OCI-LY1 (cell line): ENCODE measurements around the gene EMP3.

Experiments
- EZH2 ChIP-seq: fragments of 200-600 bp; sonication (generic), shearing (Covaris generic); IDR thresholded peaks from 2 replicates; pipeline ENCODE4 v1.8.0; 2017; ENCODE audit warnings: borderline replicate concordance, mixed run types, mild to moderate bottlenecking, antibody characterized with exemption, low read length, moderate library complexity, mixed read lengths
- TF ChIP-seq, protein P1 (sequence below): fragments of 200-600 bp; sonication (generic), shearing (Covaris generic); IDR thresholded peaks from 2 replicates; pipeline ENCODE4 v1.5.1; 2017; ENCODE audit warnings: mild to moderate bottlenecking, antibody characterized with exemption, low read length, moderate library complexity, mixed read lengths

DNA sequence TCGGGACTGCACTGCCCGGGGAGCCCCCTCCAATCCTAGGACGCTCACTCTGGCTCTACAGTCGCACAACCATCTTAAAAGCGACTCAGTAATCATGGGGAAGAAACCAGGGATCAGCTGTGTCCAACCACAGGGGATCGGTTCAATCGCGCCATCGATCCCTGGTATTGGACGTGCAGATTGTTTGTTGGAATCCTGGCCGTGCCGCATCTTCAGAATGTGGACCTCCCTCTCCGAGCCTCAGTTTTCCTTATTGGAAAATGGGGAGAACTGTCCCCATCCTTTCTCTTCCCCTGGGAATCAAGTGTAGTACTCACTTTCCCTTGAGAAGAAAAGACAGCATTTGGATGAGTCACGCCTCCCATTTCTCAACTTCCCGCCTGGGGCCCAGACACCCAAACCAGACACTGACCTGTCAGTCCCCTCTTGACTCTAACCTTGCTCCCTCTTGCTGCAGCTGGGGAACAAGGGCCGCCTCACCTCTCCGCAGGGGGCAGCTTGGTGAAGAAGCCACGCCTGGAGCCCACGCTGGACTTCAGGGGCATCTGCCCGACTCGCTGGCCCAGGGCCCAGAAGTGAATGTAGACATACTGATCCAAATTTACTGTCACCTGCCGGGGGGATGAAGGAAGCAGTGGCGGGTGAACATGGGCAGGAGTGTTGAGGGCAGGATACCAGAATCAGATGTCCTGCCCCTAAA lies 17.6 kb downstream of the EMP3 start:
- TF ChIP-seq, protein P1, sequence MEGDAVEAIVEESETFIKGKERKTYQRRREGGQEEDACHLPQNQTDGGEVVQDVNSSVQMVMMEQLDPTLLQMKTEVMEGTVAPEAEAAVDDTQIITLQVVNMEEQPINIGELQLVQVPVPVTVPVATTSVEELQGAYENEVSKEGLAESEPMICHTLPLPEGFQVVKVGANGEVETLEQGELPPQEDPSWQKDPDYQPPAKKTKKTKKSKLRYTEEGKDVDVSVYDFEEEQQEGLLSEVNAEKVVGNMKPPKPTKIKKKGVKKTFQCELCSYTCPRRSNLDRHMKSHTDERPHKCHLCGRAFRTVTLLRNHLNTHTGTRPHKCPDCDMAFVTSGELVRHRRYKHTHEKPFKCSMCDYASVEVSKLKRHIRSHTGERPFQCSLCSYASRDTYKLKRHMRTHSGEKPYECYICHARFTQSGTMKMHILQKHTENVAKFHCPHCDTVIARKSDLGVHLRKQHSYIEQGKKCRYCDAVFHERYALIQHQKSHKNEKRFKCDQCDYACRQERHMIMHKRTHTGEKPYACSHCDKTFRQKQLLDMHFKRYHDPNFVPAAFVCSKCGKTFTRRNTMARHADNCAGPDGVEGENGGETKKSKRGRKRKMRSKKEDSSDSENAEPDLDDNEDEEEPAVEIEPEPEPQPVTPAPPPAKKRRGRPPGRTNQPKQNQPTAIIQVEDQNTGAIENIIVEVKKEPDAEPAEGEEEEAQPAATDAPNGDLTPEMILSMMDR, result no peak
- no peak for TF ChIP-seq EZH2
